Hematopoietic multipotent progenitor cell treated with erythropoietin and hydrocortisone succinate and interleukin-3 and kit ligand, for 17 days (in vitro differentiated cells): ENCODE data around the gene CTCF.
A peak's percentile ranks its signal among the peaks of the same experiment; 100 is the strongest.

Source experiments
- DNase-seq: peaks from one replicate; pipeline ENCODE4 v3.0.0-alpha.2; 2015; ENCODE audit warnings: low spot score

CTCF gene

GRCh38 chr16:67653789-67654402 lies 91.6 kb downstream of the CTCF start:
- DNase-seq: no peak

- DNase-seq: no peak
Measured at GRCh38 chr16:67654403-67654911, 92.1 kb downstream of the CTCF start.

GRCh38 chr16:67655363-67655762 lies 93.0 kb downstream of the CTCF start:
- no peak for DNase-seq

GRCh38 chr16:67656344-67657016 lies 94.2 kb downstream of the CTCF start:
- DNase-seq: no peak

- DNase-seq: no peak
Measured at GRCh38 chr16:67657017-67657608, 94.8 kb downstream of the CTCF start.

GRCh38 chr16:67657751-67658518 lies 95.6 kb downstream of the CTCF start:
- no peak for DNase-seq

GRCh38 chr16:67658849-67659674 lies 96.7 kb downstream of the CTCF start:
- no peak for DNase-seq

GRCh38 chr16:67659675-67660563 lies 97.6 kb downstream of the CTCF start, which contains the start of gene ACD:
Gene ACD, minus strand, starts transcription at chr16:67660260. Its CDS starts 40 bp downstream, at chr16:67660220.
- DNase-seq: peak; percentile 96

- DNase-seq: peak; percentile 95
Measured at GRCh38 chr16:67660564-67661028, 98.3 kb downstream of the CTCF start, which contains the start of gene PARD6A. Gene PARD6A, plus strand, starts transcription at chr16:67660960. Its CDS starts 79 bp downstream, at chr16:67661039.

GRCh38 chr16:67661101-67661761 lies 98.9 kb downstream of the CTCF start:
- no peak for DNase-seq

- DNase-seq: no peak
Measured at GRCh38 chr16:67661886-67662652, 99.7 kb downstream of the CTCF start.

GRCh38 chr16:67662653-67663010 lies 100.3 kb downstream of the CTCF start:
- DNase-seq: no peak

GRCh38 chr16:67663151-67663876 lies 101.0 kb downstream of the CTCF start:
- no peak for DNase-seq

GRCh38 chr16:67663877-67664222 lies 101.5 kb downstream of the CTCF start:
- no peak for DNase-seq

- DNase-seq: no peak
Measured at GRCh38 chr16:67664258-67664657, 101.9 kb downstream of the CTCF start.

- DNase-seq: no peak
Measured at GRCh38 chr16:67664871-67665270, 102.5 kb downstream of the CTCF start.

GRCh38 chr16:67665598-67665997 lies 103.3 kb downstream of the CTCF start:
- DNase-seq: no peak

- DNase-seq: peak; percentile 31
Measured at GRCh38 chr16:67666032-67666551, 103.8 kb downstream of the CTCF start.
